ENCODE data around the gene GNPNAT1. TPM values are rescaled to one million over a fixed set of nuclear protein-coding genes. Genes with fewer than 3 reads are reported as not detected.
A peak's percentile ranks its signal among the peaks of the same experiment; 100 is the strongest.

The GNPNAT1 gene
- total and polyA plus RNA-seq, 2 of the 8 experiments (the other 6 are each of a cell fraction or from before 2014, with no cell fraction given), result 25.5 to 54.1 TPM

GRCh38 chr14:52792097-52792415, 649 bp upstream of the GNPNAT1 start:
- 0 out of 2 replicates have a peak, but pooled peaks cover 3% of the 10 kb centered on the region for H3K23me2 ChIP-seq (ENCODE audit: low read depth, low read length)
- no peak overlapping the region for H3K23ac ChIP-seq (ENCODE audit: insufficient read length)
- H2AK5ac ChIP-seq (ENCODE audit: low read depth, low read length), result no peak overlapping the region
- CTCF ChIA-PET (ENCODE audit: partially characterized antibody), result interaction anchor here (0.7 to 1.9 kb wide), 2 partner anchors 122 to 169 kb away, joined by 3 to 5 read pairs; no protein-coding TSS in a partner anchor
- peaks cover 0 to 2% (median 0%) of the 10 kb centered on the region in 4 experiments; a peak in 3 of 7 replicates for H3K4me1 ChIP-seq (replicated peaks in 1 of 4; ENCODE audit: control insufficient read depth in 3 of 4, insufficient read depth in 4 of 4, low read length in 3 of 4)
- 89% methylated on average over 7 of the region's 7 CpGs; no CpG with 5 or more reads in 1 of the 2 experiments for WGBS, 2 experiments (ENCODE audit: extremely low coverage in 1 of 2, insufficient coverage in 1 of 2, insufficient read length in 1 of 2, insufficient replicate concordance in 2 of 2, low coverage in 1 of 2, low lambda C conversion rate in 2 of 2, missing lambda C conversion rate in 1 of 2)
- no peaks in the 10 kb centered on the region for H4K20me1 ChIP-seq (replicated peaks in 1 of 2; ENCODE audit: control insufficient read depth in 1 of 2, insufficient read depth in 2 of 2, low read length in 2 of 2)
- no peaks in the 10 kb centered on the region for H3K9me3 ChIP-seq (ENCODE audit: insufficient read depth in 2 of 2, low read depth in 1 of 2, low read length in 1 of 2)
- no peak overlapping the region for H2BK15ac ChIP-seq (ENCODE audit: low read length)
- H2BK12ac ChIP-seq (ENCODE audit: low read depth, low read length), result peak overlapping the region; percentile 72; the same call in 1 of the 2 replicates
- H3K9ac ChIP-seq (replicated peaks in 1 of 4; ENCODE audit: extremely low read depth in 1 of 4, low read depth in 3 of 4, low read length in 3 of 4), result peak overlapping the region in 3 of 4 experiments; percentile 58 to 67 (median 63); a peak in 6 of 7 replicates
- H3K27me3 ChIP-seq (replicated peaks in 1 of 4; ENCODE audit: control insufficient read depth in 3 of 4, extremely low read depth in 1 of 4, insufficient read depth in 3 of 4, low read length in 3 of 4), result no peaks in the 10 kb centered on the region
- H4K5ac ChIP-seq (ENCODE audit: insufficient read length, low read depth, low read length), result peak overlapping the region; percentile 15
- no peak overlapping the region for H2BK120ac ChIP-seq (replicated peaks; ENCODE audit: low read depth, low read length)
- H2AFZ ChIP-seq (ENCODE audit: low read length), result peak overlapping the region; percentile 76
- H2BK5ac ChIP-seq (ENCODE audit: low read depth, low read length), result peak overlapping the region; percentile 36; the same call in 1 of the 2 replicates
- H3K4me2 ChIP-seq (ENCODE audit: insufficient read depth in 1 of 2, low read depth in 2 of 2, low read length in 2 of 2), result peak overlapping the region; percentile 58 to 77
- TF ChIP-seq RAD21 (IDR thresholded peaks at IDR 0.05 in 1 of 2, conservative IDR thresholded peaks at IDR 0.05 in 1 of 2; ENCODE audit: low read depth in 2 of 2, low read length in 2 of 2), result no peak
- TF ChIP-seq MAX (IDR thresholded peaks at IDR 0.05), result no peak
- TF ChIP-seq POU5F1 (IDR thresholded peaks at IDR 0.05; ENCODE audit: low read depth, low read length), result no peak
- TF ChIP-seq CREB1 (IDR thresholded peaks at IDR 0.05), result no peak
- no peak for TF ChIP-seq KDM4A (IDR thresholded peaks at IDR 0.05; ENCODE audit: low read depth, low read length, severe bottlenecking)
- no peak for TF ChIP-seq CHD1 (IDR thresholded peaks at IDR 0.05; ENCODE audit: low read depth, low read length)
- no peak for TF ChIP-seq SP4 (IDR thresholded peaks at IDR 0.05; ENCODE audit: low read length)
- TF ChIP-seq EGR1 (IDR thresholded peaks at IDR 0.05; ENCODE audit: borderline replicate concordance, low read depth, low read length), result no peak
- TF ChIP-seq TEAD4 (IDR thresholded peaks at IDR 0.05; ENCODE audit: low read depth, low read length), result no peak
- no peak for TF ChIP-seq BACH1 (IDR thresholded peaks at IDR 0.05; ENCODE audit: low read length)
- no peak for TF ChIP-seq KDM1A (IDR thresholded peaks at IDR 0.05; ENCODE audit: borderline replicate concordance, low read length)
- TF ChIP-seq E2F6 (IDR thresholded peaks at IDR 0.05), result no peak
- TF ChIP-seq TCF12 (IDR thresholded peaks at IDR 0.05; ENCODE audit: low read depth, low read length), result no peak
- H3K79me1 ChIP-seq (ENCODE audit: low read depth, low read length), result no peaks in the 10 kb centered on the region
- H3K36me3 ChIP-seq (ENCODE audit: control insufficient read depth in 2 of 4, insufficient read depth in 4 of 4, low read length in 3 of 4), result no peaks in the 10 kb centered on the region
- no peak overlapping the region; the same call in 1 of the 2 replicates for H4K8ac ChIP-seq (ENCODE audit: extremely low read depth, insufficient read depth, low read length)
- H3K4me3 ChIP-seq (ENCODE audit: extremely low read depth in 1 of 4, insufficient read depth in 2 of 4, low read depth in 3 of 4, low read length in 4 of 4), result peak overlapping the region; percentile 27 to 55 (median 30); a peak in 6 of 8 replicates
- H2BK20ac ChIP-seq (ENCODE audit: low read length), result no peak overlapping the region
- no peak overlapping the region for H3K4ac ChIP-seq (replicated peaks; ENCODE audit: insufficient read length, low read depth, low read length)
- no peak overlapping the region for H3K56ac ChIP-seq (replicated peaks; ENCODE audit: insufficient read length, low read depth, low read length)
- H3K27ac ChIP-seq (ENCODE audit: low read depth, low read length), result peak overlapping the region; percentile 69
- H4K91ac ChIP-seq (replicated peaks; ENCODE audit: insufficient read length, low read length), result peak overlapping the region; percentile 18
- peaks cover 0 to 39% of the 10 kb centered on the region in 2 experiments; a peak in 2 of 4 replicates for H3K79me2 ChIP-seq (ENCODE audit: control insufficient read depth in 1 of 2, insufficient read depth in 2 of 2, low read length in 2 of 2)
- DNase-seq (ENCODE audit: low read depth in 1 of 2, low spot score in 2 of 2), result no peak
- peak overlapping the region; percentile 28; the same call in 1 of the 2 replicates for H3K18ac ChIP-seq (ENCODE audit: extremely low read depth, low read length)
- no peak for FAIRE-seq
- no peak overlapping the region for H3K14ac ChIP-seq (ENCODE audit: insufficient read length)
- POLR2A ChIA-PET (ENCODE audit: partially characterized antibody), result interaction anchor here (0.6 to 1.8 kb wide), 3 partner anchors 15 to 62 kb away, joined by 3 to 6 read pairs (median 3); partner anchors contain the start of gene STYX

Data from H1 (cell line).